DMS53 (cell line): ENCODE results near the gene MYLK4.

Experiments
- DNase-seq: peaks from one replicate; lab custom pipeline; 2025; lab: John Stamatoyannopoulos, UW

Gene MYLK4

GRCh38 chr6:2755456-2755855 lies 4.7 kb upstream of the MYLK4 start:
- DNase-seq: no peak

- no peak for DNase-seq
Measured at GRCh38 chr6:2754911-2755310, 4.2 kb upstream of the MYLK4 start.

- DNase-seq: no peak
Measured at GRCh38 chr6:2754393-2754792, 3.7 kb upstream of the MYLK4 start.

- DNase-seq: no peak
Measured at GRCh38 chr6:2753743-2754142, 3.0 kb upstream of the MYLK4 start.

- peak; percentile 54 for DNase-seq
Measured at GRCh38 chr6:2753110-2753489, 2.4 kb upstream of the MYLK4 start.

- peak; percentile 25 for DNase-seq
Measured at GRCh38 chr6:2752477-2753109, 1.9 kb upstream of the MYLK4 start.

GRCh38 chr6:2751871-2752270 lies 1.1 kb upstream of the MYLK4 start:
- DNase-seq: no peak

GRCh38 chr6:2749969-2750600 lies 637 bp downstream of the MYLK4 start:
- peak; percentile 74 for DNase-seq

GRCh38 chr6:2748183-2748582 lies 2.5 kb downstream of the MYLK4 start:
- DNase-seq: no peak

- no peak for DNase-seq
Measured at GRCh38 chr6:2746557-2747061, 4.1 kb downstream of the MYLK4 start.

GRCh38 chr6:2745246-2745645 lies 5.5 kb downstream of the MYLK4 start:
- no peak for DNase-seq

GRCh38 chr6:2744778-2745177 lies 5.9 kb downstream of the MYLK4 start:
- DNase-seq: no peak

GRCh38 chr6:2744209-2744771 lies 6.4 kb downstream of the MYLK4 start:
- DNase-seq: peak; percentile 39

GRCh38 chr6:2743280-2744208 lies 7.2 kb downstream of the MYLK4 start:
- DNase-seq: no peak

GRCh38 chr6:2741756-2742155 lies 9.0 kb downstream of the MYLK4 start:
- DNase-seq: no peak

- DNase-seq: no peak
Measured at GRCh38 chr6:2740581-2740980, 10.1 kb downstream of the MYLK4 start.

GRCh38 chr6:2739335-2739734 lies 11.4 kb downstream of the MYLK4 start:
- DNase-seq: peak; percentile 58

- peak; percentile 67 for DNase-seq
Measured at GRCh38 chr6:2738373-2738979, 12.2 kb downstream of the MYLK4 start.

- no peak for DNase-seq
Measured at GRCh38 chr6:2737885-2738284, 12.8 kb downstream of the MYLK4 start.

- DNase-seq: no peak
Measured at GRCh38 chr6:2734488-2735166, 16.1 kb downstream of the MYLK4 start.

- DNase-seq: no peak
Measured at GRCh38 chr6:2733736-2734480, 16.8 kb downstream of the MYLK4 start.
